HG03280 (cell line): ENCODE measurements around the gene UNC93B1.

Source experiments
- ATAC-seq: cut with Tn5 transposase; IDR thresholded peaks from one replicate; pipeline ENCODE4 v1.9.1; 2021; ENCODE audit warnings: mild to moderate bottlenecking, moderate library complexity; ENCODE audit not compliant: unreplicated experiment

Gene UNC93B1

GRCh38 chr11:68003846-68004550, at the start of gene UNC93B1:
TSS of gene UNC93B1 (minus strand) at chr11:68004097. CDS start at chr11:68004043, 54 bp downstream.
- ATAC-seq, result peak; percentile 66

- no peak for ATAC-seq
Measured at GRCh38 chr11:68053117-68053516, 49.2 kb upstream of the UNC93B1 start.

- ATAC-seq, result no peak
Measured at GRCh38 chr11:68052137-68052873, 48.4 kb upstream of the UNC93B1 start.

- ATAC-seq, result no peak
Measured at GRCh38 chr11:68051191-68052136, 47.6 kb upstream of the UNC93B1 start.

GRCh38 chr11:68050371-68050841, 46.5 kb upstream of the UNC93B1 start:
- ATAC-seq, result no peak

- no peak for ATAC-seq
Measured at GRCh38 chr11:68049509-68050370, 45.8 kb upstream of the UNC93B1 start.

- no peak for ATAC-seq
Measured at GRCh38 chr11:68048681-68049508, 45.0 kb upstream of the UNC93B1 start.

- no peak for ATAC-seq
Measured at GRCh38 chr11:68047437-68048290, 43.8 kb upstream of the UNC93B1 start.

- ATAC-seq, result no peak
Measured at GRCh38 chr11:68044898-68045351, 41.0 kb upstream of the UNC93B1 start.

- ATAC-seq, result no peak
Measured at GRCh38 chr11:68044145-68044813, 40.4 kb upstream of the UNC93B1 start.

GRCh38 chr11:68043349-68044144, 39.6 kb upstream of the UNC93B1 start:
- ATAC-seq, result no peak

GRCh38 chr11:68043029-68043348, 39.1 kb upstream of the UNC93B1 start:
- ATAC-seq, result no peak

- no peak for ATAC-seq
Measured at GRCh38 chr11:68042219-68043028, 38.5 kb upstream of the UNC93B1 start.

- ATAC-seq, result no peak
Measured at GRCh38 chr11:68041617-68042218, 37.8 kb upstream of the UNC93B1 start.

- no peak for ATAC-seq
Measured at GRCh38 chr11:68040957-68041591, 37.2 kb upstream of the UNC93B1 start.
